Astrocyte (in vitro differentiated cells and primary cell): ENCODE results near the gene SLC10A2.

Experiments used
- EZH2 ChIP-seq: IDR thresholded peaks from 2 replicates; pipeline ENCODE4 v1.6.1; 2012; ENCODE audit warnings: mild to moderate bottlenecking, low read length, inconsistent platforms; ENCODE audit not compliant: insufficient read depth
- TF ChIP-seq, protein P1 (sequence below): IDR thresholded peaks from 2 replicates; pipeline ENCODE4 v1.5.1; 2011; ENCODE audit warnings: low read depth, mild to moderate bottlenecking, inconsistent platforms, low read length, moderate library complexity; ENCODE audit not compliant: insufficient read depth

DNA sequence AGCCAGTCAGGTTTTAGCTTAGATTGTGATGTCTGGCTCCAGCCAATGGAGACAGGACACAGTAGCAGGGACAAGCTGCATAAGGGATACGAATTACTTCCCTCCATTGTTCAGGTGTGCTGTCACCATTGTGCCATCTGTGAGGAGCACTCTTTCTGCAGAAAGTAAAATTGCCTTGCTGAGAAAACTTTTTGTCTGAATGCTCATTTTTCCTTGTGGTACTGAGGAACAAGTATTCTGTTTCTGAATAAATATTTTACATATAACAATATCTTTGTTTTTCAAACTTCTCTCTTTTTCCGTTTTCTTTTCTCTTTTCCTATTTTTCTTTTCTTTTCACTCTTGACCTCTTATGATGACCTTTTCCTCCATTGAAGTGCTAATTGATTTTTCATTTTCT is 10.2 kb downstream of the SLC10A2 start:
- TF ChIP-seq, protein P1, sequence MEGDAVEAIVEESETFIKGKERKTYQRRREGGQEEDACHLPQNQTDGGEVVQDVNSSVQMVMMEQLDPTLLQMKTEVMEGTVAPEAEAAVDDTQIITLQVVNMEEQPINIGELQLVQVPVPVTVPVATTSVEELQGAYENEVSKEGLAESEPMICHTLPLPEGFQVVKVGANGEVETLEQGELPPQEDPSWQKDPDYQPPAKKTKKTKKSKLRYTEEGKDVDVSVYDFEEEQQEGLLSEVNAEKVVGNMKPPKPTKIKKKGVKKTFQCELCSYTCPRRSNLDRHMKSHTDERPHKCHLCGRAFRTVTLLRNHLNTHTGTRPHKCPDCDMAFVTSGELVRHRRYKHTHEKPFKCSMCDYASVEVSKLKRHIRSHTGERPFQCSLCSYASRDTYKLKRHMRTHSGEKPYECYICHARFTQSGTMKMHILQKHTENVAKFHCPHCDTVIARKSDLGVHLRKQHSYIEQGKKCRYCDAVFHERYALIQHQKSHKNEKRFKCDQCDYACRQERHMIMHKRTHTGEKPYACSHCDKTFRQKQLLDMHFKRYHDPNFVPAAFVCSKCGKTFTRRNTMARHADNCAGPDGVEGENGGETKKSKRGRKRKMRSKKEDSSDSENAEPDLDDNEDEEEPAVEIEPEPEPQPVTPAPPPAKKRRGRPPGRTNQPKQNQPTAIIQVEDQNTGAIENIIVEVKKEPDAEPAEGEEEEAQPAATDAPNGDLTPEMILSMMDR, result no peak
- TF ChIP-seq EZH2, result no peak
